Endothelial cell of umbilical vein (primary cell): ENCODE results near the gene SIAH3. TPM values are rescaled to one million over a fixed set of nuclear protein-coding genes. Genes with fewer than 3 reads are reported as not detected.

Experiments used
- BruUV-seq: library from RNA; stranded (reverse); fragments of 400-500 nt; replicated peaks from 2 replicates; lab custom pipeline; 2021; lab: Mats Ljungman, UMichigan
- CTCF ChIA-PET: fragments of 300-600, 350-600 bp; sonication (Branson Sonifier 250); formaldehyde crosslinking; loops from one replicate; lab custom pipeline; 2021; ENCODE audit warnings: antibody characterized with exemption, inconsistent platforms; lab: Charles Lee
- POLR2A ChIA-PET: fragments of 300-600, 350-600 bp; sonication (Branson Sonifier 250); formaldehyde crosslinking; loops from one replicate; lab custom pipeline; 2021; ENCODE audit warnings: antibody characterized with exemption, inconsistent platforms; lab: Charles Lee
- DNase-seq: peaks from one replicate; pipeline ENCODE4 v3.0.0-alpha.2; 2011; ENCODE audit warnings: low read depth, low spot score
- FAIRE-seq: peaks from 2 replicates; lab custom pipeline; 2011; peaks lifted over from hg19 to GRCh38; lab: Jason Lieb, UNC
- H2AFZ ChIP-seq: 2 replicates; pipeline ENCODE4 v1.6.0; 2012; ENCODE audit warnings: low read depth, low read length, control low read depth, inconsistent platforms
- H3K27ac ChIP-seq: 2 replicates; pipeline ENCODE4 v1.5.1; 2011; ENCODE audit warnings: low read depth, mild to moderate bottlenecking, control low read depth, low read length, moderate library complexity; ENCODE audit not compliant: insufficient read depth
- H3K27me3 ChIP-seq, 2 experiments: 2 replicates each; pipeline versions ENCODE4 v1.6.0 to v1.6.1; 2011; ENCODE audit warnings: low read length in 2 of 2, mixed read lengths in 1 of 2; ENCODE audit not compliant: control insufficient read depth in 2 of 2, insufficient read depth in 2 of 2
- H3K36me3 ChIP-seq, 2 experiments: 2 replicates in 1 of 2; 3 replicates in 1 of 2; pipeline ENCODE4 v1.5.1; 2011; ENCODE audit warnings: low read length in 2 of 2, mild to moderate bottlenecking in 1 of 2, moderate library complexity in 1 of 2; ENCODE audit not compliant: control insufficient read depth in 2 of 2, insufficient read depth in 2 of 2; ENCODE audit errors: extremely low read depth in 1 of 2
- H3K4me1 ChIP-seq: 3 replicates; pipeline ENCODE4 v1.5.1; 2011; ENCODE audit warnings: mild to moderate bottlenecking, low read length; ENCODE audit not compliant: control insufficient read depth, insufficient read depth; ENCODE audit errors: extremely low read depth
- H3K4me2 ChIP-seq: 2 replicates; pipeline ENCODE4 v1.6.1; 2011; ENCODE audit warnings: low read length, control low read depth, mixed read lengths; ENCODE audit not compliant: insufficient read depth
- H3K4me3 ChIP-seq, 3 experiments: fragments of 200-600 bp in 1 of 3; sonication (generic), shearing (Covaris generic) in 1 of 3; replicated peaks in 1 of 3; 2 replicates each; pipeline ENCODE4 v1.5.1; 2011 to 2016; ENCODE audit warnings: control low read depth in 3 of 3, low read length in 3 of 3, mild to moderate bottlenecking in 2 of 3, inconsistent platforms in 1 of 3, low read depth in 1 of 3, moderate library complexity in 1 of 3; ENCODE audit not compliant: insufficient read depth in 1 of 3
- H3K79me2 ChIP-seq: 2 replicates; pipeline ENCODE4 v1.6.0; 2012; ENCODE audit warnings: low read length, inconsistent platforms; ENCODE audit not compliant: control insufficient read depth, insufficient read depth
- H3K9ac ChIP-seq: replicated peaks from 2 replicates; pipeline ENCODE3; 2011; ENCODE audit warnings: low read length, control low read depth; ENCODE audit not compliant: insufficient read depth; ENCODE audit errors: extremely low read depth
- H3K9me1 ChIP-seq: replicated peaks from 3 replicates; pipeline ENCODE4 v1.6.0; 2011; ENCODE audit warnings: mild to moderate bottlenecking, low read length; ENCODE audit not compliant: control insufficient read depth, insufficient read depth; ENCODE audit errors: extremely low read depth
- H3K9me3 ChIP-seq: replicated peaks from 2 replicates; pipeline ENCODE4 v1.5.1; 2012; ENCODE audit warnings: low read length, inconsistent platforms; ENCODE audit not compliant: control insufficient read depth, insufficient read depth
- H4K20me1 ChIP-seq: replicated peaks from 2 replicates; pipeline ENCODE3; 2011; ENCODE audit warnings: mild to moderate bottlenecking, low read length; ENCODE audit not compliant: control insufficient read depth, insufficient read depth; ENCODE audit errors: extremely low read depth
- EZH2 ChIP-seq: IDR thresholded peaks from 2 replicates; pipeline ENCODE4 v1.6.1; 2012; ENCODE audit warnings: borderline replicate concordance, low read depth, mild to moderate bottlenecking, moderate library complexity, low read length, inconsistent platforms; ENCODE audit not compliant: severe bottlenecking
- FOS ChIP-seq: IDR thresholded peaks from 2 replicates; pipeline ENCODE4 v1.6.1; 2011; ENCODE audit warnings: mild to moderate bottlenecking, low read length, moderate library complexity, borderline replicate concordance; ENCODE audit not compliant: insufficient read depth
- GATA2 ChIP-seq: IDR thresholded peaks from 2 replicates; pipeline ENCODE4 v1.7.0; 2011; ENCODE audit warnings: low read depth, mild to moderate bottlenecking, moderate library complexity, mixed read lengths, low read length; ENCODE audit not compliant: insufficient read length, insufficient read depth
- JUN ChIP-seq: IDR thresholded peaks from 2 replicates; pipeline ENCODE4 v1.6.1; 2011; ENCODE audit warnings: borderline replicate concordance, low read depth; ENCODE audit not compliant: insufficient read length, insufficient read depth
- MYC ChIP-seq: IDR thresholded peaks from one replicate; pipeline ENCODE4 v1.6.1; 2011; ENCODE audit warnings: mild to moderate bottlenecking, low read depth, low read length
- POLR2A ChIP-seq: IDR thresholded peaks from 2 replicates; pipeline ENCODE4 v1.6.1; 2012; ENCODE audit warnings: low read depth, mild to moderate bottlenecking, control low read depth, low read length
- POLR2AphosphoS5 ChIP-seq: IDR thresholded peaks from 2 replicates; pipeline ENCODE4 v1.6.1; 2012; ENCODE audit warnings: low read depth, mild to moderate bottlenecking, control low read depth, low read length, moderate library complexity; ENCODE audit not compliant: insufficient read depth
- dilution Hi-C: fragments of 300-500 bp; cut with MboI; formaldehyde crosslinking; loops from one replicate; pipeline ENCODE4 v1.15.0; 2019; ENCODE audit warnings: low sequenced_read_pairs; ENCODE audit not compliant: extremely low pct_ligation_motif_present
- intact Hi-C: fragments of 100-400 bp; cut with micrococcal nuclease; formaldehyde crosslinking; loops from one replicate; pipeline ENCODE4 v1.10.0; 2022
- polyA plus RNA-seq, 4 experiments: library from polyadenylated mRNA; depleted of rRNA in 3 of 4; stranded (reverse) in 3 of 4; unstranded in 1 of 4; fragments of >200 nt; gene quantifications; 2 replicates each; pipeline versions ENCODE4 v1.2.1 to v1.2.3, GENCODE V29; 2011 to 2012; ENCODE audit warnings: missing spikeins in 1 of 4
- total RNA-seq: library from RNA; stranded (reverse); gene quantifications from 2 replicates; pipeline ENCODE4 v1.2.3, GENCODE V29; 2021
- TF ChIP-seq, protein P1 (sequence below): IDR thresholded peaks from 2 replicates; pipeline ENCODE4 v1.6.1; 2011; ENCODE audit not compliant: insufficient read depth, insufficient read length
- TF ChIP-seq, protein P2 (sequence below), 2 donors: IDR thresholded peaks; 1 replicate in 1 of 2; 2 replicates in 1 of 2; pipeline ENCODE4 v1.5.1; 2011; ENCODE audit warnings: low read length in 2 of 2, mild to moderate bottlenecking in 2 of 2, moderate library complexity in 2 of 2, control low read depth in 1 of 2, inconsistent platforms in 1 of 2, low read depth in 1 of 2; ENCODE audit not compliant: insufficient read depth in 1 of 2; ENCODE audit errors: extremely low read depth in 1 of 2

SIAH3 gene
- total and polyA plus RNA-seq, 2 donors (not counting 3 experiments of a cell fraction or from before 2014, with no cell fraction given) = 0.03 TPM; not detected in 1

DNA sequence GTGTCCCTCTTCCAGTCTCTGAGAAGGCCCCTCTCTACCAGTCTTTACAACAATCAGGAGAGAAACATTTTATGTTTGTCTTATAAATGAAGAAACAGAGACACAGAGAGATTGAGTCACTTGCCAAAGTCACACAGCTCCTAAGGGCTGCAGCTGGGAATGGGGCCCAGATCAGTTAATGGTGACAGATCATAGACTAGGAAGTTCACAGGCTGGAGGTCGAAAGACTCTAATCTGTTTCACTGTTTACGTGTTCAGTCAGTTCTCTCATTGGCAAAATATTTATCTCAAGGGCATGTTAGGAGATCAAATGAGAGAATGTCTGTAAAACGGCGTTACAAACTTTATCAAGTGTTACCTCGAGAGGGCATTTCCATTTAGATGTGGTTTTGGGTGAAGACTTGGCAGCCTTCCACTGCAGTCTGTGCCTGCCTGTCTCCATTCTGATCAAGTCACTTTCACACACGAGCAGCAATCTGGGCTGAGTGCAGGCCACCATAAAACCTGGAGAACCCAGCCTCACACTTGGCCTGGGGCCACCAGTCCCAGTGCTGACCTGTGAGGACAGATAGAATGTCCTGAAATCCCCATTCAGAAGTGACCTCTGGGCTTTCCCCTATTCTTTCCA is 65.1 kb downstream of the SIAH3 start:
- no TSS peak for BruUV-seq
- H3K79me2 ChIP-seq = no peaks in the 10 kb centered on the region
- H3K27ac ChIP-seq = no peak overlapping the region
- no peaks in the 10 kb centered on the region for H3K4me1 ChIP-seq
- H4K20me1 ChIP-seq = no peaks in the 10 kb centered on the region
- DNase-seq = no peak
- no peaks in the 10 kb centered on the region for H3K36me3 ChIP-seq
- TF ChIP-seq, protein P1, sequence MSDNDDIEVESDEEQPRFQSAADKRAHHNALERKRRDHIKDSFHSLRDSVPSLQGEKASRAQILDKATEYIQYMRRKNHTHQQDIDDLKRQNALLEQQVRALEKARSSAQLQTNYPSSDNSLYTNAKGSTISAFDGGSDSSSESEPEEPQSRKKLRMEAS = no peak
- TF ChIP-seq GATA2 (no peak), POLR2AphosphoS5 (no peak), POLR2A (no peak), JUN (no peak), EZH2 (no peak), MYC (no peak), FOS (no peak)
- TF ChIP-seq, protein P2, sequence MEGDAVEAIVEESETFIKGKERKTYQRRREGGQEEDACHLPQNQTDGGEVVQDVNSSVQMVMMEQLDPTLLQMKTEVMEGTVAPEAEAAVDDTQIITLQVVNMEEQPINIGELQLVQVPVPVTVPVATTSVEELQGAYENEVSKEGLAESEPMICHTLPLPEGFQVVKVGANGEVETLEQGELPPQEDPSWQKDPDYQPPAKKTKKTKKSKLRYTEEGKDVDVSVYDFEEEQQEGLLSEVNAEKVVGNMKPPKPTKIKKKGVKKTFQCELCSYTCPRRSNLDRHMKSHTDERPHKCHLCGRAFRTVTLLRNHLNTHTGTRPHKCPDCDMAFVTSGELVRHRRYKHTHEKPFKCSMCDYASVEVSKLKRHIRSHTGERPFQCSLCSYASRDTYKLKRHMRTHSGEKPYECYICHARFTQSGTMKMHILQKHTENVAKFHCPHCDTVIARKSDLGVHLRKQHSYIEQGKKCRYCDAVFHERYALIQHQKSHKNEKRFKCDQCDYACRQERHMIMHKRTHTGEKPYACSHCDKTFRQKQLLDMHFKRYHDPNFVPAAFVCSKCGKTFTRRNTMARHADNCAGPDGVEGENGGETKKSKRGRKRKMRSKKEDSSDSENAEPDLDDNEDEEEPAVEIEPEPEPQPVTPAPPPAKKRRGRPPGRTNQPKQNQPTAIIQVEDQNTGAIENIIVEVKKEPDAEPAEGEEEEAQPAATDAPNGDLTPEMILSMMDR (IDR thresholded peaks at IDR 0.05; ENCODE audit: extremely low read depth in 1 of 2, insufficient read depth in 1 of 2, low read depth in 1 of 2, low read length in 2 of 2) = no peak
- ChIA-PET CTCF (no interaction called here), POLR2A (no interaction called here)
- H3K4me2 ChIP-seq = no peak overlapping the region
- dilution Hi-C loops (no loop called here), intact Hi-C loops (no loop called here)
- no peak for FAIRE-seq
- no peak overlapping the region for H2AFZ ChIP-seq
- no peaks in the 10 kb centered on the region for H3K9me1 ChIP-seq
- H3K27me3 ChIP-seq = no peaks in the 10 kb centered on the region
- no peaks in the 10 kb centered on the region for H3K9me3 ChIP-seq
- H3K9ac ChIP-seq = no peak overlapping the region
- H3K4me3 ChIP-seq = no peak overlapping the region
